Measurements from ENCODE around the gene COL5A1. TPM values are rescaled to one million over a fixed set of nuclear protein-coding genes. Genes with fewer than 3 reads are reported as not detected.

COL5A1 gene
- polyA plus RNA-seq, 1 donor (not counting 4 experiments of a cell fraction or from before 2014, with no cell fraction given) = 3.1 TPM

DNA sequence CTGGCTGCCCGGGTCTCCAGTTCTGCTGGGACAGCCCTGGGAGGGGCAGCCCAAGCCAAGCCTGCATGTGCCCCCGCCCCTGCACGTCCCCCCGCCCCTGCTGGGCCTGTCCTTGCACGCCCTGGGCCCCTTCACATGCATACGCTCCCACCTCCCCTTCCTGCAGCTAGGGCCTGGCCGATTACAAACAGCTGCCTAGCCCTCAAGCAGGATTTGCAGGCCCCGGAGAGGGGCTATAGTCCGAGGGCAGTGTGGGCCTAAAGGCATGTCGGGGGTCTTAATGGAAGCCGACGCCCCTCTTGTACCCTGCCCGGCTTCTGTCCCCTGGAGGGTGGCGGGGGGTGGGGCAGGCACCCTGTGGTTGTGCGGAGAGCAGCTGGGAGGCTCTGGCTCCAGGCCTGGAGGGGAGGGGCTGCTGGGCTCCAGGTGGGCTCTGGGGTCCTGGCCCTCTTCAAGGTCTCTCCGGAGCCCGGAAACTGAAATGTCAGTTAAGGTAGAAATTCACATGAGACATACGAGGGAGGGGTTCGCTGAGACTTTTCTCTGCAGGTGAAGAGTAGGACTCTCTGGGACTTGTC, 16.9 kb downstream of the COL5A1 start:
- TF ChIP-seq, protein P1, sequence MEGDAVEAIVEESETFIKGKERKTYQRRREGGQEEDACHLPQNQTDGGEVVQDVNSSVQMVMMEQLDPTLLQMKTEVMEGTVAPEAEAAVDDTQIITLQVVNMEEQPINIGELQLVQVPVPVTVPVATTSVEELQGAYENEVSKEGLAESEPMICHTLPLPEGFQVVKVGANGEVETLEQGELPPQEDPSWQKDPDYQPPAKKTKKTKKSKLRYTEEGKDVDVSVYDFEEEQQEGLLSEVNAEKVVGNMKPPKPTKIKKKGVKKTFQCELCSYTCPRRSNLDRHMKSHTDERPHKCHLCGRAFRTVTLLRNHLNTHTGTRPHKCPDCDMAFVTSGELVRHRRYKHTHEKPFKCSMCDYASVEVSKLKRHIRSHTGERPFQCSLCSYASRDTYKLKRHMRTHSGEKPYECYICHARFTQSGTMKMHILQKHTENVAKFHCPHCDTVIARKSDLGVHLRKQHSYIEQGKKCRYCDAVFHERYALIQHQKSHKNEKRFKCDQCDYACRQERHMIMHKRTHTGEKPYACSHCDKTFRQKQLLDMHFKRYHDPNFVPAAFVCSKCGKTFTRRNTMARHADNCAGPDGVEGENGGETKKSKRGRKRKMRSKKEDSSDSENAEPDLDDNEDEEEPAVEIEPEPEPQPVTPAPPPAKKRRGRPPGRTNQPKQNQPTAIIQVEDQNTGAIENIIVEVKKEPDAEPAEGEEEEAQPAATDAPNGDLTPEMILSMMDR (optimal IDR thresholded peaks at IDR 0.05 in 1 of 3, IDR thresholded peaks at IDR 0.05 in 1 of 3, conservative IDR thresholded peaks at IDR 0.05 in 1 of 3; ENCODE audit: extremely low read depth in 1 of 3, insufficient read depth in 2 of 3, low read length in 3 of 3) = no peak
- TF ChIP-seq EZH2 (IDR thresholded peaks at IDR 0.05; ENCODE audit: low read length) = no peak
- H4K20me1 ChIP-seq (ENCODE audit: control insufficient read depth, extremely low read depth, insufficient read depth, low read length) = no peaks in the 10 kb centered on the region
- H3K9me1 ChIP-seq (ENCODE audit: control insufficient read depth, extremely low read depth, insufficient read depth, low read length) = no peaks in the 10 kb centered on the region
- no peaks in the 10 kb centered on the region for H3K27me3 ChIP-seq (ENCODE audit: control insufficient read depth, extremely low read depth, insufficient read depth, low read length)
- no peak overlapping the region for H3K4me2 ChIP-seq (ENCODE audit: control insufficient read depth, extremely low read depth, insufficient read depth, low read depth, low read length)
- H3K36me3 ChIP-seq (ENCODE audit: control insufficient read depth in 2 of 2, extremely low read depth in 1 of 2, insufficient read depth in 2 of 2, low read length in 2 of 2) = no peaks in the 10 kb centered on the region
- H3K79me2 ChIP-seq (ENCODE audit: control insufficient read depth, insufficient read depth, low read length) = no peaks in the 10 kb centered on the region
- H2AFZ ChIP-seq (ENCODE audit: control insufficient read depth, low read length) = no peak overlapping the region
- dilution Hi-C loops (cut with MboI; ENCODE audit: extremely low pct_ligation_motif_present, low sequenced_read_pairs) = no loop called here
- FAIRE-seq (no peak), DNase-seq (ENCODE audit: low read depth, low spot score) (no peak)
- H3K4me1 ChIP-seq (ENCODE audit: control insufficient read depth, extremely low read depth, insufficient read depth, low read length) = peaks cover 5% of the 10 kb centered on the region
- no peak overlapping the region for H3K4me3 ChIP-seq (ENCODE audit: control insufficient read depth in 2 of 3, extremely low read depth in 1 of 3, insufficient read depth in 2 of 3, low read depth in 1 of 3, low read length in 3 of 3)
- H3K27ac ChIP-seq (ENCODE audit: control insufficient read depth, insufficient read depth, low read length) = no peak overlapping the region
- no peaks in the 10 kb centered on the region for H3K9me3 ChIP-seq (ENCODE audit: control insufficient read depth, low read depth, low read length)
- H3K9ac ChIP-seq (ENCODE audit: control insufficient read depth, extremely low read depth, insufficient read depth, low read length) = no peak overlapping the region

DNA sequence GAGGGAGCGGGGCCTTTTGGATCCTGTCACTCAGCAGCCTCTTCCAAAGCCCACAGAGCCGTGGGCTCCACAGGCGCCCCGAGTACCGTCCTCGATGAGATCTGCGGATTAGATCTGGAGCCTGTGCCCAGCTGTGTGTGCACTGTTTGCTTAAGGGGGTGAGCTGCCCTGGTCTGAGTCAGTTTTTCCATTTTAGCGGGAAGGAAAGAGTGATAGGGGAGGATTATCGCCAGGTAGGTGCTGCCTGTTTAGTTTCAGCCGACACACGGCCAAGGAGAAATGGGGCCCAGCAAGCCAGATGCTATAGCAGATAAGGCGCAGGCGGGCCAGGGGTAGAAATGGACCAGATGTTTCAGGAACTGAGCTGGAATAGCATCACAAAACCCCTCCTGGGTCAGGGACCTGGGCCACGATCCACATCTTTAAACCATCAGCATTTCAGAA, 18.1 kb downstream of the COL5A1 start:
- Histone ChIP-seq H3K9me3 (ENCODE audit: control insufficient read depth, low read depth, low read length) (no peaks in the 10 kb centered on the region), H3K79me2 (ENCODE audit: control insufficient read depth, insufficient read depth, low read length) (no peaks in the 10 kb centered on the region), H3K27me3 (ENCODE audit: control insufficient read depth, extremely low read depth, insufficient read depth, low read length) (no peaks in the 10 kb centered on the region), H3K9me1 (ENCODE audit: control insufficient read depth, extremely low read depth, insufficient read depth, low read length) (no peaks in the 10 kb centered on the region), H4K20me1 (ENCODE audit: control insufficient read depth, extremely low read depth, insufficient read depth, low read length) (no peaks in the 10 kb centered on the region), H3K9ac (ENCODE audit: control insufficient read depth, extremely low read depth, insufficient read depth, low read length) (no peak overlapping the region), H3K27ac (ENCODE audit: control insufficient read depth, insufficient read depth, low read length) (no peak overlapping the region), H2AFZ (ENCODE audit: control insufficient read depth, low read length) (no peak overlapping the region), H3K4me2 (ENCODE audit: control insufficient read depth, extremely low read depth, insufficient read depth, low read depth, low read length) (no peak overlapping the region), H3K4me1 (ENCODE audit: control insufficient read depth, extremely low read depth, insufficient read depth, low read length) (peaks cover 5% of the 10 kb centered on the region), H3K4me3 (ENCODE audit: control insufficient read depth in 2 of 3, extremely low read depth in 1 of 3, insufficient read depth in 2 of 3, low read depth in 1 of 3, low read length in 3 of 3) (no peak overlapping the region), H3K36me3 (ENCODE audit: control insufficient read depth in 2 of 2, extremely low read depth in 1 of 2, insufficient read depth in 2 of 2, low read length in 2 of 2) (no peaks in the 10 kb centered on the region)
- no peak for DNase-seq (ENCODE audit: low read depth, low spot score)
- TF ChIP-seq, protein P1 (optimal IDR thresholded peaks at IDR 0.05 in 1 of 3, IDR thresholded peaks at IDR 0.05 in 1 of 3, conservative IDR thresholded peaks at IDR 0.05 in 1 of 3; ENCODE audit: extremely low read depth in 1 of 3, insufficient read depth in 2 of 3, low read length in 3 of 3) = no peak
- no peak for TF ChIP-seq EZH2 (IDR thresholded peaks at IDR 0.05; ENCODE audit: low read length)
- dilution Hi-C loops (cut with MboI; ENCODE audit: extremely low pct_ligation_motif_present, low sequenced_read_pairs) = no loop called here
- FAIRE-seq = no peak
